HL-60 (cell line): ENCODE data around the gene USP24.

Experiments
- CTCF ChIP-seq: IDR thresholded peaks from one replicate; pipeline ENCODE4 v1.5.1; 2011; ENCODE audit warnings: low read length, control low read depth, inconsistent platforms; ENCODE audit not compliant: insufficient read depth
- REST ChIP-seq: IDR thresholded peaks from 2 replicates; pipeline ENCODE4 v1.6.1; 2012; ENCODE audit warnings: low read depth; ENCODE audit not compliant: insufficient replicate concordance

- TF ChIP-seq CTCF (no peak), REST (no peak)
Observed at GRCh38 chr1:55068638-55069037, 146.5 kb downstream of the USP24 start.
